OCI-LY3 (cell line): ENCODE results near the gene FAHD1.
"Not testable (repeated sequence)": the region's sequence is repeated elsewhere in the genome, so short reads cannot be mapped to it uniquely, and the experiment has no call there.

Experiments
- H2AFZ ChIP-seq: fragments of 200-600, 300-600 bp; shearing (Covaris generic); 2 replicates; pipeline ENCODE4 v1.6.0; 2014; ENCODE audit warnings: antibody characterized with exemption, low read depth, low read length
- H3K27ac ChIP-seq: fragments of 200-600, 300-600 bp; sonication (generic); 2 replicates; pipeline ENCODE4 v1.5.1; 2014; ENCODE audit warnings: mild to moderate bottlenecking, low read length, moderate library complexity, mixed read lengths
- H3K27me3 ChIP-seq: fragments of 200-600, 300-600 bp; sonication (generic); 2 replicates; pipeline ENCODE4 v1.6.1; 2014; ENCODE audit warnings: low read depth, low read length, mixed read lengths
- H3K36me3 ChIP-seq: fragments of 200-600, 300-600 bp; sonication (generic); replicated peaks from 2 replicates; pipeline ENCODE3; 2014; ENCODE audit warnings: low read depth, low read length, mixed read lengths
- H3K4me1 ChIP-seq: fragments of 300-600, 200-600 bp; sonication (generic); 2 replicates; pipeline ENCODE4 v1.6.1; 2014; ENCODE audit warnings: low read length, mixed read lengths
- H3K4me2 ChIP-seq: fragments of 200-600, 300-600 bp; sonication (generic); 2 replicates; pipeline ENCODE4 v1.6.1; 2014; ENCODE audit warnings: low read length, mixed read lengths
- H3K4me3 ChIP-seq: fragments of 300-600, 200-600 bp; sonication (generic); 2 replicates; pipeline ENCODE4 v1.5.1; 2014; ENCODE audit warnings: antibody characterized with exemption, mild to moderate bottlenecking, low read length, moderate library complexity
- H3K79me2 ChIP-seq: fragments of 300-600, 200-600 bp; shearing (Covaris generic); 2 replicates; pipeline ENCODE4 v1.6.1; 2014; ENCODE audit warnings: mild to moderate bottlenecking, low read length, mixed read lengths
- H3K9ac ChIP-seq: fragments of 300-600, 200-600 bp; shearing (Covaris generic); 2 replicates; pipeline ENCODE4 v1.6.0; 2014; ENCODE audit warnings: mild to moderate bottlenecking, low read length, moderate library complexity
- H3K9me3 ChIP-seq: fragments of 200-600, 300-600 bp; shearing (Covaris generic); 2 replicates; pipeline ENCODE4 v1.6.1; 2014; ENCODE audit warnings: low read length, mixed read lengths; ENCODE audit not compliant: insufficient read depth
- H4K20me1 ChIP-seq: fragments of 200-600, 300-600 bp; sonication (generic); 2 replicates; pipeline ENCODE4 v1.6.1; 2016; ENCODE audit warnings: low read length, mixed read lengths; ENCODE audit not compliant: insufficient read depth
- EZH2phosphoT487 ChIP-seq: fragments of 200-600 bp; shearing (Covaris generic); IDR thresholded peaks from 2 replicates; pipeline ENCODE4 v1.6.1; 2018; ENCODE audit warnings: antibody characterized with exemption, mixed run types, low read depth
- TF ChIP-seq, protein P1 (sequence below): fragments of 200-600, 300-600 bp; sonication (generic); IDR thresholded peaks from 2 replicates; pipeline ENCODE4 v1.5.1; 2014; ENCODE audit warnings: antibody characterized with exemption, low read length, low read depth

FAHD1 gene

GRCh38 chr16:1794908-1795666 is 31.9 kb upstream of the FAHD1 start:
- no peak overlapping the region for H3K9ac ChIP-seq
- H3K27me3 ChIP-seq: no peaks in the 10 kb centered on the region
- no peaks in the 10 kb centered on the region for H3K79me2 ChIP-seq
- H3K4me2 ChIP-seq: no peak overlapping the region
- H3K27ac ChIP-seq: no peak overlapping the region
- no peak overlapping the region for H2AFZ ChIP-seq
- no peaks in the 10 kb centered on the region for H3K9me3 ChIP-seq
- TF ChIP-seq EZH2phosphoT487: no peak
- TF ChIP-seq, protein P1, sequence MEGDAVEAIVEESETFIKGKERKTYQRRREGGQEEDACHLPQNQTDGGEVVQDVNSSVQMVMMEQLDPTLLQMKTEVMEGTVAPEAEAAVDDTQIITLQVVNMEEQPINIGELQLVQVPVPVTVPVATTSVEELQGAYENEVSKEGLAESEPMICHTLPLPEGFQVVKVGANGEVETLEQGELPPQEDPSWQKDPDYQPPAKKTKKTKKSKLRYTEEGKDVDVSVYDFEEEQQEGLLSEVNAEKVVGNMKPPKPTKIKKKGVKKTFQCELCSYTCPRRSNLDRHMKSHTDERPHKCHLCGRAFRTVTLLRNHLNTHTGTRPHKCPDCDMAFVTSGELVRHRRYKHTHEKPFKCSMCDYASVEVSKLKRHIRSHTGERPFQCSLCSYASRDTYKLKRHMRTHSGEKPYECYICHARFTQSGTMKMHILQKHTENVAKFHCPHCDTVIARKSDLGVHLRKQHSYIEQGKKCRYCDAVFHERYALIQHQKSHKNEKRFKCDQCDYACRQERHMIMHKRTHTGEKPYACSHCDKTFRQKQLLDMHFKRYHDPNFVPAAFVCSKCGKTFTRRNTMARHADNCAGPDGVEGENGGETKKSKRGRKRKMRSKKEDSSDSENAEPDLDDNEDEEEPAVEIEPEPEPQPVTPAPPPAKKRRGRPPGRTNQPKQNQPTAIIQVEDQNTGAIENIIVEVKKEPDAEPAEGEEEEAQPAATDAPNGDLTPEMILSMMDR: no peak
- no peaks in the 10 kb centered on the region for H3K36me3 ChIP-seq
- no peaks in the 10 kb centered on the region for H4K20me1 ChIP-seq
- H3K4me3 ChIP-seq: no peak overlapping the region
- no peaks in the 10 kb centered on the region for H3K4me1 ChIP-seq

GRCh38 chr16:1799263-1799662 is 27.7 kb upstream of the FAHD1 start:
- H3K79me2 ChIP-seq, H2AFZ ChIP-seq, H3K9ac ChIP-seq, H3K4me1 ChIP-seq, H3K9me3 ChIP-seq, H4K20me1 ChIP-seq, H3K27ac ChIP-seq, H3K4me2 ChIP-seq, H3K27me3 ChIP-seq, H3K4me3 ChIP-seq, H3K36me3 ChIP-seq: not testable (repeated sequence)

- H3K27me3 ChIP-seq: no peaks in the 10 kb centered on the region
- H3K4me3 ChIP-seq: no peak overlapping the region
- no peak overlapping the region for H3K9ac ChIP-seq
- H3K36me3 ChIP-seq: no peaks in the 10 kb centered on the region
- H3K4me2 ChIP-seq: no peak overlapping the region
- H3K79me2 ChIP-seq: no peaks in the 10 kb centered on the region
- no peak overlapping the region for H3K27ac ChIP-seq
- no peaks in the 10 kb centered on the region for H3K4me1 ChIP-seq
- no peak overlapping the region for H2AFZ ChIP-seq
- TF ChIP-seq EZH2phosphoT487: no peak
- TF ChIP-seq, protein P1: no peak
- no peaks in the 10 kb centered on the region for H4K20me1 ChIP-seq
- no peaks in the 10 kb centered on the region for H3K9me3 ChIP-seq
These were observed 26.3 kb upstream of the FAHD1 start for GRCh38 chr16:1800701-1801100.

DNA sequence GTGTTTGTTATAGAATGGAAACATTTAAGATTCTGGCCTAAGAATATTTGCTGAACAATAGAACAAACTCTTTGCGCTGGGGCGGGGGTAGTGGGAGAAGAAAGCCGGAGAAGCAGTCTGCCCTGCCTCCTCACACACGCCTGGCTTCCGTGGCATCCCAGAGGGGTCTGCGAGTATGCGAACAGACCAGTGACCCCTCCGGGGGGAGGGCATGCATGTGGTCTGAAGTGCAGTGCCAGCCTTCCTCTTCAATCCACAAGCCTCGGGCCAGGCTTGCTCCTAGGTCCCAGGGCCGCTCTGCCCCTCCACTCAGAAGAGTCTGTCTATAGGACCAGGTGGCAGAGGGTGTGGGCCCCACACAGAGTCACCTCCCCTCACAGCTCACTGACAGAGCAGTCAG is 19.4 kb upstream of the FAHD1 start:
- Histone ChIP-seq H3K4me1 (no peaks in the 10 kb centered on the region), H3K27me3 (no peaks in the 10 kb centered on the region), H3K4me3 (no peak overlapping the region), H3K9me3 (no peaks in the 10 kb centered on the region), H3K36me3 (peaks cover 5% of the 10 kb centered on the region), H3K4me2 (no peak overlapping the region), H3K79me2 (no peaks in the 10 kb centered on the region), H3K27ac (no peak overlapping the region), H4K20me1 (no peaks in the 10 kb centered on the region), H3K9ac (no peak overlapping the region), H2AFZ (no peak overlapping the region)
- TF ChIP-seq EZH2phosphoT487: no peak
- TF ChIP-seq, protein P1: no peak
